Limb (tissue), 2 donors: ENCODE data around the gene TTC38.
A peak's percentile ranks its signal among the peaks of the same experiment; 100 is the strongest.
"Not testable (repeated sequence)": the region's sequence is repeated elsewhere in the genome, so short reads cannot be mapped to it uniquely, and the experiment has no call there.

Experiments used
- DNase-seq, 2 donors: peaks; one replicate each; pipeline ENCODE4 v3.0.0-alpha.2; 2016; ENCODE audit errors: extremely low spot score in 2 of 2

Gene TTC38

GRCh38 chr22:46245511-46245910 lies 22.3 kb upstream of the TTC38 start:
- DNase-seq = no peak

GRCh38 chr22:46246178-46246577 lies 21.6 kb upstream of the TTC38 start:
- no peak for DNase-seq

DNA sequence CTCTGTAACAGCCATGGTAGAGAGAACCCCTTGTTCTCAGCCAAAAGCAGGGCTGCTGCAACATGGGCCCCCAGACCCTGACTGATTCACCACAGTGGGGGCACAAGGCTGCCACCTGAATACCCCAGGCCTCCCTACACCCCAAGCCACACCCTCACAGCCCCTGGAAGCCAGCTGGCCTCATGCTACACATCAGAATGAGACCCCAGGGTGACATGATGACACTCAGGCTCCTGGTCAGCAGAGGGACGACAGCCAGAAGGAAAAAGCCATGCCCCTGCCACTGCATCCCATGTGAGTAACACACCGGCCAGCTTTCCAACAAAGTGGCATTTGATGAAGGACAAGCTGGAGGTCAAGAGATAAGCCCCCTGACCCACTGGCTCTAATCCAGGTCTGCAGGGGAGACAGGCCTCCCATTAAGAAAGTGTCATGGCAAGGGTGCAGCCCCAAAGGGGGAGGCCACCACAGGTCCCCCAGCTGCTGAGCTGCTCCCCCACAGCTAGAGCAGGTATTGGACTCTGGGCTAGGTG lies 20.3 kb upstream of the TTC38 start:
- DNase-seq = no peak

- peak; percentile 80 to 91 for DNase-seq
Observed at GRCh38 chr22:46250035-46250782, 17.6 kb upstream of the TTC38 start, which contains the start of gene CDPF1. Gene CDPF1 (minus strand): TSS chr22:46250293. CDS start chr22:46248284, 2,009 bp downstream.

DNA sequence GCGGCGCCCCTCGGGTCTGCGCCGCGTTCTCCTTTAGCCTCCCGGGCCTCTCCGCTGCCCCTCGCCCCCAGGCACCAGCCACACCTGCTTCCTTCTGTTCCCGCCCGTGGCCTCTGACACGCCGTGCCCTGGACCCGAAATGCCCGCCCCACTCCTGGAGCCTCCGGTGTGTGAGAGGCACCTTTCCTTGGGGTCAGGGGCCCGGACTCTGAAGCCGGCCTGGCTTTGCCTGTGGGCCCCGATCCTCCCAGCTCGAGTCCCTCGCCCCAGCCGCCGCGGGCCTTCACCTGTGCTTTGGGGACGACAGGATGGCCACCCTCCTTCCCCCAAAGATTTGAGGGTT lies 17.1 kb upstream of the TTC38 start:
- no peak for DNase-seq

DNA sequence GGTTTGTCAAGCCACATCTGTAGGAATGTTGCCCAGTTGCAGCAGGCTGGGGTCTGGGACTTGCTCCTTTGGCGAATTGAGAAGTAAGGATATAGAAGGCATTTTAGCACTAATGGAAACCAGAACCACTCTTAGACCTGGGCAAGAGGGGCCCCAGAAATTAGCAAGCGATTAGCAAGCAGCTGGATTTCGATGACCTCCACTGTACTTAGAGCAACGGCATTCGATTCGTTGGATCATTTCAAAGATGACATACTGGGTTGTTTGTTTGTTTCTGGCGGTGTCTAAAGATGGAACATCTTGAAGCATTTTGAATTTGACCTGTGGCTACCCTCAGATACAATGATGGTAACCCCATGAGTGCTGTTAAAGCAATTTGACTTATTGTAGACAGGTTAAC lies 16.5 kb upstream of the TTC38 start:
- no peak for DNase-seq

- DNase-seq = no peak
Observed at GRCh38 chr22:46251816-46252380, 15.9 kb upstream of the TTC38 start.

GRCh38 chr22:46256358-46256958 lies 11.3 kb upstream of the TTC38 start:
- no peak for DNase-seq

GRCh38 chr22:46259374-46259773 lies 8.4 kb upstream of the TTC38 start:
- DNase-seq = no peak

DNA sequence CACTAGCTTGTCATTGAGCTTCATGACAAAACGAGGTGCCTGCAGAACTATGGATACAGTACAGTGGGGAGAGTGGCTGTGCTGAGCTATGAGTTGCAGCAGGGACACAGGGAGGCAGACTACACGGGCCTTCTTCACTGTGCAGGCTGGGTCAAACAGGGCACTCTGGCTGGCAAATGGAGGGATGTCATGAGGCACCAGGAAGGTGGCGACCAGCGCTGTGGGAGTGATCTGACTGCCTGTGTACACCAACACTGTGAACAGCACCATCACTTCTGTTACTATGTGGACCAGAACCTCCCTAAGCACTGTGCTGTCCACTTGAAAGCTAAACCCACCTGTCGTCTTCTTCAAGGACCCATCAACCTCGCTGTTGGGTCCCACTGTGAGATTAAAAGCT lies 7.8 kb upstream of the TTC38 start:
- DNase-seq = no peak

DNA sequence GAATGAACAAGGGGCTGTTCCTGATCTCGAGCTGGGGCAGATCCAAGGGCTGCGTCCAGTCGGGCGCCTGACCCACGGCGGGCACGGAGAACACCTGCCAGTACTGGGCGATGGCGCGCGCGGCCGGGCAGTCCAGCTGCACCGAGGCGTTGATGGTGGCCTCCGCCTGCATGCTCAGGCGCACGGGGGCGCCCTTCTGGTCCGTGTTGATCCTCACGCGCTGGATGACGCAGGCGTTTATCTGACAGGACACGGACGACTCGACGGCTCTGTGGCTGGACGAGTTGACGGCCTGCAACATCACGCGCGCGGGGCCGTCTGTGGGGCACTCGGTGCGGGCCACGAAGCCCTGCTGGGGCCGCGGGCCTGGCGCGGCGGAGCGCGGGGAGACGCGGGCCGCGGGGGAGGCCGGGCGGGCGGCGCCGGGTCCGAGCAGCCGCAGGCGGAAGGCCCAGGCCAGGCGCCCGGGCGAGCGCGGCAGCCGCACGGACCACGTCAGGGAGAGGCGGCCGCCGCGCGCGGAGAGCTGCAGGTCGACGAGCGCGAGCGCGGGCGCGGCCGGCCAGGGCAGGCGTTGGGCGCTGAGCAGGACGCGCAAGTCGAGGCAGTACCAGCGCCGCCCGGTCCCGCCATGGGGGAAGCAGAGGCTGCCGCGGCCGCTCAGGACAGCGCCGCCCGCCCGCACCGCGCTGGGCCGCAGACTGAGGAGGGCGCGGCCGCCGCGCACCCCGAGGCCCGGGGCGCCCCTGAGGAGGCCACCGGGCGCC lies 5.2 kb upstream of the TTC38 start:
- DNase-seq = peak in 1 of 2 donors; percentile 49

GRCh38 chr22:46263216-46263590 lies 4.6 kb upstream of the TTC38 start, which contains the start of gene PKDREJ:
Gene PKDREJ (minus strand): TSS chr22:46263343. CDS start chr22:46263322, 21 bp downstream.
- DNase-seq = no peak

- not testable (repeated sequence) for DNase-seq
Observed at GRCh38 chr22:46264520-46264919, 3.3 kb upstream of the TTC38 start.

DNA sequence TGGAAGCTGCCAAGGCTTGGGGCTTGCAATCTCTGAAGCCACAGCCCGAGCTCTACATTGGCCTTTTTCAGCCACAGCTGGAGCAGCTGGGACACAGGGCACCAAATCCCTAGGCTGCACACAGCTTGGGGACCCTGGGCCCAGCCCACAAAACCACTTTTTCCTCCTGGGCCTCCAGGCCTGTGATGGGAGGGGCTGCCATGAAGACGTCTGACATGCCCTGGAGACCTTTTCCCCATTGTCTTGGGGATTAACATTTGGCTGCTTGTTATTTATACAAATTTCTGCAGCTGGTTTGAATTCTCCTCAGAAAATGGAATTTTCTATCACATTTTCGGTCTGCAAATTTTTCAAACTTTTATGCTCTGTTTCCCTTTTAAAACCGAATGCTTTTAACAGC lies 2.2 kb upstream of the TTC38 start:
- not testable (repeated sequence) for DNase-seq

DNA sequence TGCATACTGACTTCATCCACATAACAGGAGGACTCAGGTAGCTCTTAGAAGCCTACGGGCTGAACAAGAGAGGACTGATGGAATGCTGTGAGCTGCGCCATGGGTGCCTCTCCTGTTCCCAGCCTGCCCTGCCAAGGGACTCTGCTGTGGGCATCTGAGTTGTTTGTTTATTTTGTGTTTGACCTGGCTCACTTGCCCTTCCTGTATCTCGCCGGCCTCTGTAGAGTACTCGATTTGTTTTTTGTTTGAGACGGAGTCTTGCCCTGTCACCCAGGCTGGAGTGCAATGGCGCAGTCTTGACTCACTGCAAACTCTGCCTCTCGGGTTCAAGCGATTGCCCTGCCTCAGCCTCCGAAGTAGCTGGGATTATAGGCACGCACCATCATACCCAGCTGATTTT lies 1.8 kb downstream of the TTC38 start:
- no peak for DNase-seq

DNA sequence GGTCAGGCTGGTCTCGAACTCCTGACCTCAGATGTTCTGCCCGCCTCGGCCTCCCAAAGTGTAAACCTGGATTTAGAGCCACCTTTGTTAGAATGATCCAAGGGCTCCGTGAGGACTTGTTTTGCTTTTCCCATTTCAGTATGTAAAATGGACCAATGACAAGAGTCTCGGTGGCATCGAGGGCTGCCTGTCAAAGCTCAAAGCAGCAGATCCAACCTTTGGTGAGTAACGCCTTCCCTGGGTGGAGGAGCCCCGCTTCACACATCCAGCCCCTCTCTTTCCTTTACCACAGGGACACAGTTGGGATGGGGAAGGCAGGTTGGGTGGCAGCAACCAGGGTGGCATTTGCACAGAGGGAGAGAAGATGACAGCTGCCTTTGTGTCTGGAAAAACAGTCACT lies 4.4 kb downstream of the TTC38 start:
- no peak for DNase-seq

GRCh38 chr22:46272762-46273431 lies 5.1 kb downstream of the TTC38 start:
- DNase-seq = no peak

GRCh38 chr22:46273432-46274148 lies 5.8 kb downstream of the TTC38 start:
- DNase-seq = no peak

DNA sequence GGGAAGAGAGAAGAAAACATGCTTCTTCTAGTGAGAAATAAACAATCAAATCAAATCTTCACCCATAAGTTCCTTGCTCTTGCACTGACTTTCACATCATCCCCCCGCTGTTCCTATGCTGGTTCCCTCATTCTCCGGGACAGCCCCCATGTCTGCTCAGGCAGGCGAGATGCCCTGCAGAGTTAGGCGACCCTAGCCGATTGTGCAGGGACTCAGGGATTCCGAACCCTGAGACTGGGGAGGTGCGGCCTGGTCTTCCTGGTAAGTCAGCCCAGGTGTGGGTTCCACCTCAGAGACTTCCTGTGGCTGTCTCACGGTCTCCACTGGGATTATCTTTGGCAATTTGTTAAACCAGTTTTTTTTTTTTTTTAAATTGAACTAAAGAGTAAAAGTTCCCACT lies 6.6 kb downstream of the TTC38 start:
- no peak for DNase-seq

GRCh38 chr22:46275455-46276122 lies 7.8 kb downstream of the TTC38 start:
- DNase-seq = no peak
